ENCODE measurements around the gene ATP2B1.

ATP2B1 gene

GRCh38 chr12:89748791-89749190, 40.2 kb upstream of the ATP2B1 start:
- no peak for DNase-seq (ENCODE audit: low spot score)
- Histone ChIP-seq H3K4me3 (no peak overlapping the region), H3K27ac (no peak overlapping the region)
- no peak for TF ChIP-seq CTCF (IDR thresholded peaks at IDR 0.05)

DNA sequence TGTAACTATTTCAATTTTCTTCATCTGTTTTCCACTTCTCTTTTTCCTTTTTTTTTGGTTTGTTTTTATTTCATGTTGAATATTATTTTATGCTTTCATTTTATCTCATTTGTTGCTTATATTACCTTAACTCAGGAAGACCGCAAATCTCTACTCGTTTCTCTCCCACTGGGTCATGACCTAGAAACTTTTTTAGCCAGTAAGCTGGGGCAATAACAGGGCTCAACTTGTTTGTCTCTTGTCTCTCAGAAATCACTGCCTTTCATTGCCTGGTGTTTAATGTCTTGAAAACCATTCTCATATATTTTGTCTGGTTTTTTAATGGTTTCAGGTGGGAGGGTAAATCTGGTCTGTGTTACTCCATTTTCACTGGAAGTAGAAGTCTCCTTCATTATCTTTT, 36.6 kb upstream of the ATP2B1 start:
- no peak for DNase-seq (ENCODE audit: low spot score)
- TF ChIP-seq CTCF (IDR thresholded peaks at IDR 0.05): no peak
- no peak overlapping the region for H3K4me3 ChIP-seq

DNA sequence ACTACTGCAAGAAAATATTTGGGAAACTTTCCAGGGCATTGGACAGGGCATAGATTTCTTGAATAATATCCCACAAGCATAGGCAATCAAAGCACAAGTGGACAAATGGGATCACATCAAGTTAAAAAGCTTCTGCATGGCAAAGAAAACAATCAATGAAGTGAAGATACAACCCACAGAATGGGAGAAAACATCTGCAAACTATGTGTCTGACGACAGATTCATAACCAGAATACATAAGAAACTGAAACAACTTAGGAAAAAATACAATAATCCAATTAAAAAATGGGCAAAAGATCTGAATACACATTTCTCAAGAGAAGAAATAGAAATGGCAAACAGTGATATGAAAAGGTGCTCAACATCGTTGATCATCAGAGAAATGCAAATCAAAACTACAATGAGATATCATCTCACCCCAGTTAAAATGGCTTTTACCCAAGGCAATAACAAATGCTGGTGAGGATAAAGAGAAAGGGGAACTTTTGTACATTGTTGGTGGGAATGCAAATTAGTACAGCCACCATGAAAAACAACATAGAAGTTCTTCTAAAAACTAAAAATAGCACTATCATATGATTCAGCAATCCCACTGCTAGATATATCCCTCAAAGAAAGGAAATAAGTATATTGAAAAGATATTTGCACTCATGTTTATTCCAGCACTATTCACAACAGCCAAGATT, 33.8 kb upstream of the ATP2B1 start:
- Histone ChIP-seq H3K27ac (no peak overlapping the region), H3K4me3 (no peak overlapping the region)
- no peak for DNase-seq (ENCODE audit: low spot score)
- no peak for TF ChIP-seq CTCF (IDR thresholded peaks at IDR 0.05)

More for the DNA sequence above, 36.6 kb upstream of the ATP2B1 start:
- H3K27ac ChIP-seq: no peak overlapping the region

DNA sequence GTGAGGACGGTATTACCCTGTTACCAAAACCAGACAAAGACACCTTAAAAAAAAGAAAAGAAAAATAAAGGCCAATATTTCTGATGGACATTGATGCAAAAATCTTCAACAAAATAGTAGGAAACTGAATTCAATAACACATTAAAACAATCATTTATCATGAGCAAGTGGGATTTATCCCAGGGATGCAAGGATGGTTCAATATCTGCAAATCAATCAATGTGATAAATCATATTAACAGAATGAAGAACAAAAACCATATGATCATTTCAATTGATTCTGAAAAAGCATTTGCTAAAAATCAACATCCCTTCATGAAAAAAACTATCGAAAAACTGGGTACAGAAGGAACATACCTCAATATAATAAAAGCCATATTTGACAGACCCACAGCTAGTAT, 32.3 kb upstream of the ATP2B1 start:
- TF ChIP-seq CTCF (IDR thresholded peaks at IDR 0.05): no peak

DNA sequence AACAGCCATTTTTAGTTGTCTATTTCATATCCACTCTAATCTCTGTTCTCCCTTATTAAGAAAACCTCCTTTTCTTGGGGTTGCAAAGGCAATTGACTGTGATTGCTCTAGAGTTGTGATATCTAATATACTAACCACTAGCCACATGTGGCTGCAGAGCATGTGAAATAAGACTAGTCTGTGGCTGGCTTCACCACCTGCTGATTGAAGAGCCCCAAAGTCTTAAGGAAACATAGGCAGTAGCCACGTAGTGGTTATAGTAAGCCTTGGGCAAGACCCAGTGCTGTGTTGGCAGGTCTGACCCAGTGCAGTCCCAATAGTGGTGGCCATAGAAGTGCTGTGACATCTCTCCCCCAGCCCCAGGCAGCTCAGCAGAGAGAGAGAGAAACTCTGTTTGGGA, 28.4 kb upstream of the ATP2B1 start:
- no peak for DNase-seq (ENCODE audit: low spot score)
- Histone ChIP-seq H3K27ac (no peak overlapping the region), H3K4me3 (no peak overlapping the region)
- TF ChIP-seq CTCF (IDR thresholded peaks at IDR 0.05): no peak

More for the DNA sequence above, 32.3 kb upstream of the ATP2B1 start:
- Histone ChIP-seq H3K27ac (no peak overlapping the region), H3K4me3 (no peak overlapping the region)
- DNase-seq (ENCODE audit: low spot score): no peak

- H3K4me3 ChIP-seq: no peak overlapping the region
- DNase-seq (ENCODE audit: low spot score): no peak
- no peak for TF ChIP-seq CTCF (IDR thresholded peaks at IDR 0.05)
- no peak overlapping the region for H3K27ac ChIP-seq
Measured at GRCh38 chr12:89733579-89734201, 25.1 kb upstream of the ATP2B1 start.

GRCh38 chr12:89732522-89732921, 23.9 kb upstream of the ATP2B1 start:
- no peak overlapping the region for H3K4me3 ChIP-seq
- no peak for DNase-seq (ENCODE audit: low spot score)
- H3K27ac ChIP-seq: no peak overlapping the region
- no peak for TF ChIP-seq CTCF (IDR thresholded peaks at IDR 0.05)

Data from coronary artery (tissue), 2 donors.